Measurements from ENCODE around the gene XYLT1.

XYLT1 gene

DNA sequence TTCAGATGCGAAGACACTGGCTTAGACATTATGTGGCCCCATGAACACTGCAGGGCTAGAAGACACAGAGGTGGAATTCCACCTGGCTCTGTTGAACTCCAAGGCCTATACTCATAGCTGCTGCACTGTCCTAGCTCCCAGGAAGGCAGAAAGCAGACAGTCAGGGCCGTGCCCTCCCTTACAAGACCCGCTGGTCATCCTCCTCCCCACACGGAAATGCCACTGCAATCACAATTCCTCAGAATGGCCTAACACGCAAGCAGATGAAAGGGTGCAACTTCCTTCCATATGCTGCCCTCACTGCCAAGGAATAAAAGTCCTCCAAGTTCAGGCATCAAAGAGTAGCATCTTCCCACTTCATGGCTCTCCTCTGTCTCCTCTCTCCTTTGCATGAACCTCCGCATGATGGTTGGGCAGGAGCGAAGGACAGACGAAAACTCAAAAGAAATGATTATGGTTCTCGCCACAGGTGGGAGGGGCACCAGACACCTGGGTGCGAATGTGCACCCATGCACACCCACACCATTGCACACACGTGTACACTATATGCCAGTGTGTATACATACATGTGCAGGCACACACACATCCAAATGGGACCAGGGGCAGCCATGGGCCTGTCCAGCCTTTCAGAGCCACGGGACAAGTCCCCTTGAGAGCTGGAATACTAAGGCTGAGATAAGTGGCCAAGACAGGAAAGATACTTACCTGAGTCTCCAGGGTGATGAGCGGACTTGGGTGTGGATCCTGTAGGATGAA, 113.3 kb downstream of the XYLT1 start:
- DNase-seq (ENCODE audit: low spot score), result no peak

- DNase-seq (ENCODE audit: low spot score), result no peak
These were observed 114.4 kb downstream of the XYLT1 start for GRCh38 chr16:17356243-17356933.

GRCh38 chr16:17354685-17355084, 116.1 kb downstream of the XYLT1 start:
- DNase-seq (ENCODE audit: low spot score), result no peak

GRCh38 chr16:17354141-17354601, 116.6 kb downstream of the XYLT1 start:
- DNase-seq (ENCODE audit: low spot score), result no peak

DNA sequence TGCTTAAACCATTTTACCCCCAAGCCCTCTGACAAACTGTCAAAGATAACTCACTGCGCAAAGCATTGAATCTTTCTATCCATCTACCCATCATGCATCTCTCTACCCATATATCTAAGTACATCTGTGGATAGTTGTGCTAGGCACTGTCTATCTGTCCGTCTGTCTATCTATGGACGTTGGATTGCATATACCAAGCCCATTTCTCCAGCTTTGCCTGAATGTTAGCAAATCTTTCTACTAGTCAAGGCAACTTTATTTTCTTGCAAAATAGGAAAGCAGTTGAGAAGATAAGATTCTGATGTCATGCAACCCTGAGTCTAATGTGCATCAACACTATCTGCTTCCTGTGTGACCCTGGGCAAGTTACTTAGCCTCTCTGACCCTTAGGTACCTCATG, 117.2 kb downstream of the XYLT1 start:
- DNase-seq (ENCODE audit: low spot score), result no peak

GRCh38 chr16:17351441-17352035, 119.2 kb downstream of the XYLT1 start:
- no peak for DNase-seq (ENCODE audit: low spot score)

DNA sequence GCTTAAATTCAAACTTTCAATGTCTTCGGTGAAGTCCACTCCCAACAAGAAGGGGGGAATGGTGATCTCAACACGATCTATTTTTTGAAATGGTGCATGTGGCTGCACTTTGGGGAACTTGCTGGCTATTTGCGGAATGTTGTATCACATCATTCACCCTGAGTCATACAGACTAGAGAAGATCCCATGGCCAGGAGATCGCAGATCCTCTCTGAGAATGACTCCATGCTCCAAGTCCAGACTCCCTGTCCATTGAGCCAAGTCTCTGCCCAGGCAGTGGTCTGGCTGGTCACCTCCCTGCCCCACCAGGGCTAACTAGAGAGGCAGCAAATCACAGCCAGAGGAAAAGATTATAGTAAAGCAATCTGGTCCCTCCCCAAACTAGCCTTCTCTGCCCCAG, 120.6 kb downstream of the XYLT1 start:
- DNase-seq (ENCODE audit: low spot score), result peak; percentile 48

DNA sequence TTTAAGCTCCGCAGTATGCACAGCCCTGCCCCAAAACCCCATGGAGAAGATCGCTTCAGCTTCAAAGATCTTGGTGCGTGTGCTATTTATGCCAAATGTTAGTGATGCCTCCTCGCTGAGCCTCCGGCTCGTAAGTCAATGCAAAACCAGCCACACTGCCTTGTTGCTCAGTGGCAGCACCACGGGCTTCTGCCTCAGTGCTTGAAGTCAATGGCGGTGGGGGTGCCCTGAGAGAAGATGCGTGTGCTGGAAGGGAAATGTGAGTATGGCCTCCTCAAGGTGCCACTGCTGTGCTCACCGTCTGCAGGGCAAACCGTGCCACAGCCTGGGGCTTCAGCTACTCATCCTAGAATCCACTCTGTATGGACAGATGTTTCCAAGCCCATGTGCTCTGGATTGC, 121.9 kb downstream of the XYLT1 start:
- no peak for DNase-seq (ENCODE audit: low spot score)

DNA sequence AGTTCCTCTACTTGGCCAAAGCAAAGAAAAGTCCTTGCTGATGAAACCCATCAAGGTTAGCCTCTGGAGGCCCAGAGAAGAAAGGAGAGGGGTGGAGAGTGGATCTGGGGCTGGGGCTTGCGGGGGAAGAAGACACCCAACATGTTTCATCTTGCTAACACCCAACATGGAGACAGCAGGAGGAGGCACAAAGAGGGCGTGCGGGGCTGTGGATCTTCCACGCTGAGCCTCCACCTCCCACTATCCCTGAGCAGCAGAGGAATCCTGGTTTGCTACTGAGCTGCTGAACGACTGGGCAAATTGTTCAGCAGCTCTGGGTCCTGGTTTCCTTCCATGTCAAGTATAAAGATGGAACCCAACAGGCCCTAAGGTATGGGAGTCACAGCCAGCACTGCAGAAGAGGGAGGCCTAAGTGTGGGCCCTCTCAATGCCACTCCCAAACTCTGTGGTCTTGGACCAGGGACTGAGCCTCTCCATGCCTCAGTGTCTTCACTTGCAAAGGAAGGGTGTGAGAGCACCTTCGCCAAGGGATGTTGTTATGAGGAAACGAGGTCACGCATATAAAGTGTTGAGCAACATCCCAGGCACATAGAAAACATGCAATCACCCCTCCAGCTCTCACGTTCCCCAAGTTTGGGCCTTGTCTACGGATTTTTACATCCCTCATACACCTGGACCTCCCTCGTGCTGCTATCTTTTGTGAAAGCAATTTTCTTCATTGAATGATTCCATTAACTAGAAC, 122.5 kb downstream of the XYLT1 start:
- no peak for DNase-seq (ENCODE audit: low spot score)

GRCh38 chr16:17347624-17348023, 123.1 kb downstream of the XYLT1 start:
- DNase-seq (ENCODE audit: low spot score), result no peak

- no peak for DNase-seq (ENCODE audit: low spot score)
These were observed 123.9 kb downstream of the XYLT1 start for GRCh38 chr16:17346621-17347569.

DNA sequence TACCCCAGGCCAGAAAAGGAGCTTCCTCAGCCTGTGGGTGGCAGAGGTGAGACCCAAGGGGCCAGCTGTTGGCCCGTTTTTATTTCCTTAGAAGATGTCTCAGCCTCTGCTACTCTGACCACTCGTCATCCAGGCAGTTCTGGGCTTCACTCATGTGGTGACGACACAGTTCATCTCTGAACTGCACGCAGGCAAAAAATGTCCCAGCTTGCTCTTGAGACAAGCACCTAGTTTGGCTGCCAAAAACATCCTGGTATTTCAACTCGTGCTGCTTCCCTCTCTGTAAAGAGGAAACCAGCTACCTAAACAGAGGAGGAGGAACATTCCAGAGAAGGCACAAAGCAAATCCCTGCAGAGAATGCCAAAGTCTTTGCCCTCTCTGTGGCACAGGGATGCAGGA, 125.7 kb downstream of the XYLT1 start:
- DNase-seq (ENCODE audit: low spot score), result no peak

DNA sequence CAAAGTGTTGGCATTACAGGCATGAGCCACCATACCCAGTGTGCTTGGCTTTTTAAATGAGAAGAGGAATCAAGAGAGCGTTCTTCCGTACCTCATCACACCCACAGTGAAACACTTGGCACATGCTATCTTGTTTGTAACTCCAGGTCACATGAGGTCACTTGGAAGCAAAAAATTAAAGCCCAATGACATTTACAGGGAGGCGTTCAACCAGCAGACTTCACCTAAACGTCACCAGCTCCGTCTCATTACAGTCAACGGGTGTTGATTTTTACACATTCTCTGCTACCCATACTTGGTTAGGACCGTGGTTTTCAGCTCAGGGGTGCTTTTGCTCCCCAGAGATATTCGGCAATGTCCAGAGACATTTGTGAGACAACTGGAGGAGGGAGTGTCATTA, 127.0 kb downstream of the XYLT1 start:
- DNase-seq (ENCODE audit: low spot score), result no peak

DNA sequence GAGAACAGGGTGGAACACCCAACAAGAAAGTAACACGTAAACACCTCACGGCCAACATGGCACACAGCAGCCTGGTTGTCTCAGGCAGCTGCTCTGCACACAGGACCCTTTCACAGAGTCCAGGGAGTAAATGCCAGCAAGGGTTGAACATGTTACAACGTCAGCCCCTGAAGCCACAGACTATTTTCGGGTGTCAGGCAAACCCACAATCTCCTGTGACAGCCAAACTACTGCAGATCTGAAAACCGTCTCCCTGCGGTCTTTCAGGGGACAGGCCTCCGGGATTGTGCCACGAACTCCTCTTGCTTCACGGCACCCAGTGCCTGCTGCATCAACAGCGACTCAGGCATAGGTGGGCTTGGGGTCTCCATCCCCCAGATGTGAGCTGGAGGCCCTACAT, 127.7 kb downstream of the XYLT1 start:
- DNase-seq (ENCODE audit: low spot score), result peak; percentile 70

- no peak for DNase-seq (ENCODE audit: low spot score)
These were observed 128.7 kb downstream of the XYLT1 start for GRCh38 chr16:17342031-17342430.

DNA sequence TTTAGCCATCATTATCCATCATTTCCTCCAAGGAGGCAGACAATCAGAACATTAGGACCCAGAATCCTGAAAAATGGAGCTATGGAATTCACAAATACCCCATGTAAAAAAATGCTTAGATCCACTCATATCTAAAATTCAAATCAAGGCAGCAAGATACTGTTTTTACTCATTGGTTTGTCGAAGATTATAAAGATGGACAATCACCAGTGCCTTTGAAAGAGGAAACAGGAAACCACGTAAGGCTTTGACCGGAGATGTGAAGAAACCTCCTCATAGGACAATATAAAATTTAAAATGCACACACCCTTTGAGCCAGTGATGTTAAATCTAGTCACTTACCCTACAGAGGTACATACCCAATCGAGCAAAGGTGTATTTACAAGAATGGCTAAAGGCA, 130.0 kb downstream of the XYLT1 start:
- DNase-seq (ENCODE audit: low spot score), result no peak

DNA sequence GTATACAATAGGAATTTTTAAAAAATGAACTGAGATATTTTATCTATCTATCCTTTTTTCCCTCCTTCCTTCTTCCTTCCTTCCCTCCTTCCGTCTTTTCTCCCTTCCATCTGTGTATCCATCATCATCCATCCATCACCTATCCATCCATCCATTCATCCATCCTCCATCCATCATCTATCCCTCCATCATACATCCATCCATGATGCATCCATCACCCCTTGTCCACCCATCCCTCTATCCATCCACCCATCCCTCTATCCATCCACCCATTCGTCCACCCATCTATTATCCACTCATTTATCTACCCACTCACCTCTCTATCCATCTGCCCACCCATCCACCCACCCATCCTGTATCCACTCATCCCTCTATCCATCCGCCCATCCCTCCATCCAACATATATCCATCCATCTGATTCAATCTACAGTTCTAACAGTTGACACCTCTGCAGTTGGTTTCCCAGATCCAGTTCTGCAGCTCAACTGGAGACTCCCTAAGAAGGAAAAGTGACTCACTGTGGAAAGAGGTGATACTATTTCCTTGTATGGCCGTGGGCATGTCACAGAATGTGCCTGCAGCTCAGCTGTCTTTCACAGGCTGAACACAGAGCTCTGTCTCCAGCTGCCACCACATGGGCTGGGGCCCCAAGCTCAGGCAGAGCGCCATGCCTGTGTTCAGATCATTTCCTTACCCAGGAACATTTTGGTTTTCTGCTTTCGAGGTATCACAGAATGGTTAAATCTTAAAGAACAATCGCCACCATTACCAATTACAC, 130.8 kb downstream of the XYLT1 start:
- DNase-seq (ENCODE audit: low spot score), result no peak

DNA sequence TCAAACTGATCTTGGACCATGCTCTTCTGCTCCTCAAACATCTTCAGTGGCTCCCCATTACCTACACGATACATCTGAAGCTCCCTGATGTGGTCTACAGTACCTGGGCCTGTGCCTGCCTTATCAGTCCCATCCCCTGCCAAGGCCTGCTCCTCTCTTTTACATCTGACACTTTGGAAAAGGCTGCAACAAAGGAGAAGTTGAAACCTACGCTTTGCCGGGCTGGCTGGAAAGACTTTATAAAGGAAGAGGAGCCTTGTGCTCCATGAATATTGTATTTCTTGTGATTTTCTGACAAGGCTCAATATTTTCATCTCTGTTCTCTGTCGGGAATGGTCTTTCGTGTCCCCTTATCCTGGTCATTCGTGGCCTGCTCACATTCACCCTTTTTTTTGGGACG, 132.5 kb downstream of the XYLT1 start:
- no peak for DNase-seq (ENCODE audit: low spot score)

- no peak for DNase-seq (ENCODE audit: low spot score)
These were observed 134.2 kb downstream of the XYLT1 start for GRCh38 chr16:17336530-17336900.

GRCh38 chr16:17335826-17336529, 134.8 kb downstream of the XYLT1 start:
- no peak for DNase-seq (ENCODE audit: low spot score)
